ENCODE results near the gene TMEM98.

Gene TMEM98

DNA sequence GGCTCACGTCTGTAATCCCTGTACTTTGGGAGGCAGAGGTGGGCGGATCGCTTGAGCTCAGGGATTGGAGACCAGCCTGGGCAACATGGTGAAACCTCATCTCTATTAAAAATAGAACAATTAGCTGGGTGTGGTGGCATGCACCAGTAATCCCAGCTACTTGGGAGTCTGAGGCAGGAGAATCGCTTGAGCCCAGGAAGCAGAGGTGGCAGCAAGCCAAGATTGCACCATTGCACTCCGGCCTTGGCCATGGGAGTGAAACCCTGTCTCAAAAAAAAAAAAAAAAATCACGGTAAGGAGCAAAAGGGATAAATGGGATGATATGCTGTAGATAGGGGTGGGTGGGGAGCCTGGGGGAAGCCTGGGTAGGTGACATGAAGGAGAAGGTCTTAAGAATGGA lies 20.4 kb upstream of the TMEM98 start:
- no peaks in the 10 kb centered on the region for H3K36me3 ChIP-seq (ENCODE audit: insufficient read depth, low read length)
- no peaks in the 10 kb centered on the region for H3K4me1 ChIP-seq (ENCODE audit: insufficient read depth, low read length, poor library complexity, severe bottlenecking)
- H3K4me2 ChIP-seq (ENCODE audit: low read depth, low read length, poor library complexity, severe bottlenecking), result no peak overlapping the region
- H3K9me2 ChIP-seq (replicated peaks; ENCODE audit: low read depth, low read length), result no peaks in the 10 kb centered on the region
- no peaks in the 10 kb centered on the region for H3K9me3 ChIP-seq (ENCODE audit: insufficient read depth, low read depth, low read length)
- no peaks in the 10 kb centered on the region for H3F3A ChIP-seq (ENCODE audit: low read depth)
- no peak overlapping the region for H3K9ac ChIP-seq (ENCODE audit: low read depth, low read length, poor library complexity, severe bottlenecking)
- H3K79me2 ChIP-seq (ENCODE audit: insufficient read depth, low read length), result no peaks in the 10 kb centered on the region
- TF ChIP-seq EZH2phosphoT487 (IDR thresholded peaks at IDR 0.05; ENCODE audit: borderline replicate concordance), result no peak
- TF ChIP-seq, protein P1, sequence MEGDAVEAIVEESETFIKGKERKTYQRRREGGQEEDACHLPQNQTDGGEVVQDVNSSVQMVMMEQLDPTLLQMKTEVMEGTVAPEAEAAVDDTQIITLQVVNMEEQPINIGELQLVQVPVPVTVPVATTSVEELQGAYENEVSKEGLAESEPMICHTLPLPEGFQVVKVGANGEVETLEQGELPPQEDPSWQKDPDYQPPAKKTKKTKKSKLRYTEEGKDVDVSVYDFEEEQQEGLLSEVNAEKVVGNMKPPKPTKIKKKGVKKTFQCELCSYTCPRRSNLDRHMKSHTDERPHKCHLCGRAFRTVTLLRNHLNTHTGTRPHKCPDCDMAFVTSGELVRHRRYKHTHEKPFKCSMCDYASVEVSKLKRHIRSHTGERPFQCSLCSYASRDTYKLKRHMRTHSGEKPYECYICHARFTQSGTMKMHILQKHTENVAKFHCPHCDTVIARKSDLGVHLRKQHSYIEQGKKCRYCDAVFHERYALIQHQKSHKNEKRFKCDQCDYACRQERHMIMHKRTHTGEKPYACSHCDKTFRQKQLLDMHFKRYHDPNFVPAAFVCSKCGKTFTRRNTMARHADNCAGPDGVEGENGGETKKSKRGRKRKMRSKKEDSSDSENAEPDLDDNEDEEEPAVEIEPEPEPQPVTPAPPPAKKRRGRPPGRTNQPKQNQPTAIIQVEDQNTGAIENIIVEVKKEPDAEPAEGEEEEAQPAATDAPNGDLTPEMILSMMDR (conservative IDR thresholded peaks at IDR 0.05; ENCODE audit: low read length), result no peak
- no peak overlapping the region for H2AFZ ChIP-seq (ENCODE audit: low read length)
- H4K20me1 ChIP-seq (ENCODE audit: insufficient read depth, low read length, poor library complexity, severe bottlenecking), result no peaks in the 10 kb centered on the region
- no peak overlapping the region for H3K4me3 ChIP-seq (ENCODE audit: low read length, poor library complexity, severe bottlenecking)
- H3K27me3 ChIP-seq (ENCODE audit: insufficient read depth, low read length, poor library complexity, severe bottlenecking), result no peaks in the 10 kb centered on the region

DNA sequence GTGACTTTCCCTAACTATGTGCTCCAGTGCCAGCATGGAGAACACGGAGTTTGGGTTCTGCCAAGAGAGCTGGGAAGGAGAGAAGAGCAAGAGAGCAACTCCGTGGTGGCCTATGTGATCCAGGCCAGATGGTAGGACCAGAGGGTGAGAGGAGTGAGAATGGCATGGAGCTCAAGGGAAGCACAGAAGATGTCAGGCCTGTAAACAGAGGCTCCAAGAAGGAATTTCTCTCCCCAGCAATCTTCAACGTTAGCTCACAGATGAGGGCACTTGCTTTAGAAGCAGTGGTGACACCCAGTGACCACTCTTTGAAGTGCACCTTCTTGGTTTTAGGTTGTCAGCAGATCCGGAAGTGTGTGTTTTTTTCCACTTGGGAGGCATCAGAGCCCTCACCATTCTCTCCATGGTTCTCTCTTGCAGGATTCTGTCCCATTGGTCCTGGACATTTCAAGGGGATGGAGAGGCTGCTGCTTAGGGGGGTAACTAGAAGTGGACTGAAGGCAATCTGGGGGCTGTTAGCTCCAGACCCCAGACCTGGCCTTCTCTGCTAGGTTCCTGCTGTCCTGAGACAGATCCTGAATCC lies 18.1 kb upstream of the TMEM98 start:
- Histone ChIP-seq H3K4me3 (ENCODE audit: low read length, poor library complexity, severe bottlenecking) (no peak overlapping the region), H3K36me3 (ENCODE audit: insufficient read depth, low read length) (no peaks in the 10 kb centered on the region), H2AFZ (ENCODE audit: low read length) (peak overlapping the region; percentile 73), H3K9me2 (replicated peaks; ENCODE audit: low read depth, low read length) (no peaks in the 10 kb centered on the region), H3F3A (ENCODE audit: low read depth) (no peaks in the 10 kb centered on the region), H3K79me2 (ENCODE audit: insufficient read depth, low read length) (no peaks in the 10 kb centered on the region), H3K4me1 (ENCODE audit: insufficient read depth, low read length, poor library complexity, severe bottlenecking) (no peaks in the 10 kb centered on the region), H3K27me3 (ENCODE audit: insufficient read depth, low read length, poor library complexity, severe bottlenecking) (no peaks in the 10 kb centered on the region), H3K4me2 (ENCODE audit: low read depth, low read length, poor library complexity, severe bottlenecking) (no peak overlapping the region), H3K9ac (ENCODE audit: low read depth, low read length, poor library complexity, severe bottlenecking) (no peak overlapping the region), H3K9me3 (ENCODE audit: insufficient read depth, low read depth, low read length) (no peaks in the 10 kb centered on the region), H4K20me1 (ENCODE audit: insufficient read depth, low read length, poor library complexity, severe bottlenecking) (no peaks in the 10 kb centered on the region)
- no peak for TF ChIP-seq EZH2phosphoT487 (IDR thresholded peaks at IDR 0.05; ENCODE audit: borderline replicate concordance)
- TF ChIP-seq, protein P1 (conservative IDR thresholded peaks at IDR 0.05; ENCODE audit: low read length), result peak; percentile 78

DNA sequence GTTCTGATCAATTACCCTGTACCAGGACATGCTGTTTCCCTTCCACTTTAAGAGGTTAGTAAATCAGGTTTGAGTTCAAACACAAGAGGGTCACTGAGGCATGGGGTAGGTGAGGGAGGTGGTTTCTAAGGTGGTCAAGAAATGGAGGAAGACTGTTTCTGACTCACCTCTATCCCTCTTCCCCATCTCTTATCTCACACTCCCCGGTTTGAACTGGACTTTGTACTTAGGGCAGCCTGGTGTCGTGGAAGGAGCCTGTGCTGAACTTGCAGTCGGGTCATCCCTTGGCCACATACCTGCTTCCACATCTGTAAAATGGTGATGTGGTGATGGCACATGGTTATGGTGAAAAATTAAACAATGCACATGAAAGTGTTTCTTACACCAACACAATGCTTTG lies 17.2 kb upstream of the TMEM98 start:
- no peaks in the 10 kb centered on the region for H3K4me1 ChIP-seq (ENCODE audit: insufficient read depth, low read length, poor library complexity, severe bottlenecking)
- TF ChIP-seq, protein P1 (conservative IDR thresholded peaks at IDR 0.05; ENCODE audit: low read length), result no peak
- no peak for TF ChIP-seq EZH2phosphoT487 (IDR thresholded peaks at IDR 0.05; ENCODE audit: borderline replicate concordance)
- no peak overlapping the region for H2AFZ ChIP-seq (ENCODE audit: low read length)

More for the DNA sequence above, 17.2 kb upstream of the TMEM98 start:
- no peaks in the 10 kb centered on the region for H3K27me3 ChIP-seq (ENCODE audit: insufficient read depth, low read length, poor library complexity, severe bottlenecking)
- H3K9me3 ChIP-seq (ENCODE audit: insufficient read depth, low read depth, low read length), result no peaks in the 10 kb centered on the region
- H3K9me2 ChIP-seq (replicated peaks; ENCODE audit: low read depth, low read length), result no peaks in the 10 kb centered on the region
- H4K20me1 ChIP-seq (ENCODE audit: insufficient read depth, low read length, poor library complexity, severe bottlenecking), result no peaks in the 10 kb centered on the region
- no peaks in the 10 kb centered on the region for H3K36me3 ChIP-seq (ENCODE audit: insufficient read depth, low read length)
- H3K4me3 ChIP-seq (ENCODE audit: low read length, poor library complexity, severe bottlenecking), result no peak overlapping the region
- no peaks in the 10 kb centered on the region for H3F3A ChIP-seq (ENCODE audit: low read depth)
- H3K9ac ChIP-seq (ENCODE audit: low read depth, low read length, poor library complexity, severe bottlenecking), result no peak overlapping the region
- no peaks in the 10 kb centered on the region for H3K79me2 ChIP-seq (ENCODE audit: insufficient read depth, low read length)
- no peak overlapping the region for H3K4me2 ChIP-seq (ENCODE audit: low read depth, low read length, poor library complexity, severe bottlenecking)

Data from Loucy (cell line).